WTC11 (cell line): ENCODE results near the gene IMMT. TPM values are rescaled to one million over a fixed set of nuclear protein-coding genes. Genes with fewer than 3 reads are reported as not detected.

Experiments used
- ATAC-seq: fragments of 200-7000 bp; cut with Tn5 transposase; 2 replicates; pipeline ENCODE4 v1.10.0; 2021; ENCODE audit warnings: mild to moderate bottlenecking, moderate library complexity
- CTCF ChIA-PET: fragments of 300-600 bp; sonication (Branson Sonifier 250); formaldehyde crosslinking; loops from one replicate; lab custom pipeline; 2021; ENCODE audit warnings: antibody characterized with exemption; lab: Charles Lee
- POLR2A ChIA-PET: fragments of 350-600 bp; sonication (Branson Sonifier 250); formaldehyde crosslinking; loops from one replicate; lab custom pipeline; 2021; ENCODE audit warnings: antibody characterized with exemption; lab: Charles Lee
- DNase-seq: peaks from one replicate; pipeline ENCODE4 v3.0.0; 2021; ENCODE audit warnings: low spot score
- H3K27ac Mint-ChIP-seq: 2 replicates; pipeline ENCODE4 v1.8.0; 2021; ENCODE audit warnings: mixed read lengths
- H3K27me3 Mint-ChIP-seq: 2 replicates; pipeline ENCODE4 v1.8.0; 2021; ENCODE audit warnings: low read depth, mild to moderate bottlenecking, moderate library complexity, mixed read lengths
- H3K36me3 Mint-ChIP-seq: 2 replicates; pipeline ENCODE4 v1.8.0; 2021; ENCODE audit warnings: mixed read lengths
- H3K4me1 Mint-ChIP-seq: 2 replicates; pipeline ENCODE4 v1.8.0; 2022; ENCODE audit warnings: mixed read lengths
- H3K4me3 Mint-ChIP-seq: 2 replicates; pipeline ENCODE4 v1.8.0; 2021; ENCODE audit warnings: mild to moderate bottlenecking, moderate library complexity, mixed read lengths
- H3K9me3 Mint-ChIP-seq: 2 replicates; pipeline ENCODE4 v1.8.0; 2021; ENCODE audit warnings: mixed read lengths
- ATF1 ChIP-seq: sonication (generic); formaldehyde crosslinking; IDR thresholded peaks from 2 replicates; pipeline ENCODE4 v1.8.1; 2023; ENCODE audit warnings: mild to moderate bottlenecking, moderate library complexity, missing genetic modification reagents
- ESRRA ChIP-seq: sonication (generic); formaldehyde crosslinking; IDR thresholded peaks from 2 replicates; pipeline ENCODE4 v1.8.1; 2022; ENCODE audit warnings: mild to moderate bottlenecking, missing genetic modification reagents, borderline replicate concordance
- GTF2I ChIP-seq: fragments of 250-450 bp; sonication (Bioruptor Pico); conservative IDR thresholded peaks from 2 replicates; pipeline ENCODE4 v1.4.0; 2021; ENCODE audit warnings: mild to moderate bottlenecking
- JAZF1 ChIP-seq: fragments of 250-450 bp; sonication (Bioruptor Pico); IDR thresholded peaks from 2 replicates; pipeline ENCODE4 v1.9.0; 2021; ENCODE audit warnings: moderate library complexity, mild to moderate bottlenecking, inconsistent platforms
- JUN ChIP-seq: sonication (generic); formaldehyde crosslinking; IDR thresholded peaks from 2 replicates; pipeline ENCODE4 v1.8.0; 2023; ENCODE audit warnings: mild to moderate bottlenecking, missing genetic modification reagents
- KAT7 ChIP-seq: sonication (generic); formaldehyde crosslinking; IDR thresholded peaks from 2 replicates; pipeline ENCODE4 v1.8.1; 2023; ENCODE audit warnings: missing genetic modification reagents, mild to moderate bottlenecking, borderline replicate concordance
- NR1H2 ChIP-seq: sonication (generic); formaldehyde crosslinking; IDR thresholded peaks from 2 replicates; pipeline ENCODE4 v1.9.0; 2021; ENCODE audit warnings: mild to moderate bottlenecking, moderate library complexity, missing genetic modification reagents
- TEAD1 ChIP-seq: sonication (generic); formaldehyde crosslinking; IDR thresholded peaks from 2 replicates; pipeline ENCODE4 v1.8.0; 2022; ENCODE audit warnings: mild to moderate bottlenecking, missing genetic modification reagents
- TEAD4 ChIP-seq: sonication (generic); formaldehyde crosslinking; IDR thresholded peaks from 2 replicates; pipeline ENCODE4 v1.8.0; 2022; ENCODE audit warnings: mild to moderate bottlenecking, missing genetic modification reagents
- ZNF121 ChIP-seq: sonication (generic); formaldehyde crosslinking; IDR thresholded peaks from 2 replicates; pipeline ENCODE4 v1.8.0; 2023; ENCODE audit warnings: missing genetic modification reagents
- ZNF138 ChIP-seq: sonication (generic); formaldehyde crosslinking; conservative IDR thresholded peaks from 2 replicates; pipeline ENCODE4 v1.8.1; 2022; ENCODE audit warnings: mild to moderate bottlenecking, moderate library complexity, missing genetic modification reagents
- ZNF263 ChIP-seq: sonication (generic); formaldehyde crosslinking; IDR thresholded peaks from 2 replicates; pipeline ENCODE4 v1.8.1; 2022; ENCODE audit warnings: low read depth, mild to moderate bottlenecking, moderate library complexity, missing genetic modification reagents
- ZNF317 ChIP-seq: sonication (generic); formaldehyde crosslinking; IDR thresholded peaks from 2 replicates; pipeline ENCODE4 v1.8.1; 2023; ENCODE audit warnings: low read depth, mild to moderate bottlenecking, moderate library complexity, missing genetic modification reagents, borderline replicate concordance
- ZNF416 ChIP-seq: fragments of 250-450 bp; sonication (Bioruptor Pico); IDR thresholded peaks from 2 replicates; pipeline ENCODE4 v1.9.0; 2021; ENCODE audit warnings: mild to moderate bottlenecking, inconsistent platforms
- ZNF671 ChIP-seq: fragments of 250-450 bp; sonication (Bioruptor Pico); IDR thresholded peaks from 2 replicates; pipeline ENCODE4 v1.8.0; 2021; ENCODE audit warnings: mild to moderate bottlenecking
- total RNA-seq: library from RNA; stranded (reverse); gene quantifications from 3 replicates; pipeline ENCODE4 v1.2.3, GENCODE V29; 2021
- TF ChIP-seq, protein P1 (sequence below): fragments of 250-450 bp; sonication (Bioruptor Pico); conservative IDR thresholded peaks from 2 replicates; pipeline ENCODE4 v1.9.0; 2021; ENCODE audit warnings: mild to moderate bottlenecking
- TF ChIP-seq, protein P2 (sequence below): sonication (generic); formaldehyde crosslinking; IDR thresholded peaks from 2 replicates; pipeline ENCODE4 v1.8.0; 2022; ENCODE audit warnings: mild to moderate bottlenecking, missing genetic modification reagents
- TF ChIP-seq, protein P3 (sequence below): sonication (generic); formaldehyde crosslinking; conservative IDR thresholded peaks from 2 replicates; pipeline ENCODE4 v1.8.1; 2023; ENCODE audit warnings: mild to moderate bottlenecking, low read depth, missing genetic modification reagents, moderate library complexity
- TF ChIP-seq, protein P4 (sequence below): fragments of 250-450 bp; sonication (Bioruptor Pico); IDR thresholded peaks from 2 replicates; pipeline ENCODE4 v1.9.0; 2021; ENCODE audit warnings: mild to moderate bottlenecking
- TF ChIP-seq, protein P5 (sequence below): sonication (generic); formaldehyde crosslinking; IDR thresholded peaks from 2 replicates; pipeline ENCODE4 v1.8.1; 2023; ENCODE audit warnings: mild to moderate bottlenecking, missing genetic modification reagents, borderline replicate concordance

IMMT gene
- total RNA-seq, 1 experiment from 2014 or later, result 102 TPM

DNA sequence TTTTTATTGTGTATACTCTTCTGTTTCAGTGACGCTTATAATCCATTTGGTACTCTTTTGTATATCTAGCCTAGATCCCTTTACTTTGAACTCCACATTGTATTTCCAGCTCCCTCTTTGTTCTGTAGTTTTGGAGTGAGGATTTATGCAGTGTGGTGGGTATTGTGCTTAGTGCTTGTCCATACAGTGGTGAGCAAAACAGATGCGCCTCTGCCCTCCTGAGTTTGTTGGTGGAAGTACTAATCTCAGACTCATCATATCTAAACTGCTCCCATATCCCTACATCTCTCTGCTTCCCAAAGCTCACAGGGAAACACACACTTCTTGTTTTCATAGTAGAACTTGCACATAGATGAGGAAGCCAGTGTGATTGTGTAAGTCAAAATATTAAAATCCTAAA, 77.1 kb downstream of the IMMT start:
- peak overlapping the region; percentile 46; the same call in 1 of the 2 replicates for H3K27ac Mint-ChIP-seq
- TF ChIP-seq ZNF263 (CRISPR knock-in tag) (no peak), ZNF121 (CRISPR knock-in tag) (no peak), ZNF671 (no peak), GTF2I (CRISPR knock-in tag) (no peak), ZNF138 (CRISPR knock-in tag) (no peak), ESRRA (CRISPR knock-in tag) (no peak), ZNF317 (CRISPR knock-in tag) (no peak), TEAD4 (CRISPR knock-in tag) (no peak), TEAD1 (no peak), NR1H2 (CRISPR knock-in tag) (no peak), JUN (CRISPR knock-in tag) (no peak), JAZF1 (no peak), ATF1 (CRISPR knock-in tag) (no peak), ZNF416 (no peak), KAT7 (CRISPR knock-in tag) (no peak)
- TF ChIP-seq, protein P1, sequence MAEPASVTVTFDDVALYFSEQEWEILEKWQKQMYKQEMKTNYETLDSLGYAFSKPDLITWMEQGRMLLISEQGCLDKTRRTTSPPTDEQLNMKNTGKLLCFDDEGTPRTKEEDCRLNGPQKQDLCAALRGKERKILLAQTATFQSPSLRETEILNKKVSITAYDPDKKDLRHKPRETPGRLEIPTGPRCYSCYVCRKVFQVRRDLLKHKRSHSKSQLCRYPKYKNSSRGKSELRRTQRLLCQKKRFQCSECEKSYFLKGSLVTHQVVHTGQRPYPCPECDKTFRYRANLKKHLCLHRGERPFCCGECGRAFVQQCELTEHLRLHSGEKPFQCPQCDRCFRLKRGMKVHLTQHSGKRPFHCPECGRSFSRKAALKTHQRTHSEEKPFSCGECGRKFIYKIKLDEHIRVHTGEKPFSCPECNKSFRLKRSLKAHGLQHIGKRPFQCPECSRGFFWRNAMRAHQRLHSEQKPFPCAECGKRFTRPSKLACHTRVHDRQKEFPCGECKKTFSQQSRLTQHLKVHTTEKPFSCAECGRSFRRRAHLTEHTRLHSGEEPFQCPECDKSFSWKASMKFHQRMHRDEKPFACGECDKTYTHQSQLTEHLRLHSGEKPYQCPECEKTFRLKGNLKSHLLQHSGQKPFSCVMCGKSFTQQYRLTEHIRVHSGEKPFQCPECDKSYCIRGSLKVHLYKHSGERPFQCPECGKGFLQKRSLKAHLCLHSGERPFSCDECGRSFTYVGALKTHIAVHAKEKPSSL, result no peak
- TF ChIP-seq, protein P2, sequence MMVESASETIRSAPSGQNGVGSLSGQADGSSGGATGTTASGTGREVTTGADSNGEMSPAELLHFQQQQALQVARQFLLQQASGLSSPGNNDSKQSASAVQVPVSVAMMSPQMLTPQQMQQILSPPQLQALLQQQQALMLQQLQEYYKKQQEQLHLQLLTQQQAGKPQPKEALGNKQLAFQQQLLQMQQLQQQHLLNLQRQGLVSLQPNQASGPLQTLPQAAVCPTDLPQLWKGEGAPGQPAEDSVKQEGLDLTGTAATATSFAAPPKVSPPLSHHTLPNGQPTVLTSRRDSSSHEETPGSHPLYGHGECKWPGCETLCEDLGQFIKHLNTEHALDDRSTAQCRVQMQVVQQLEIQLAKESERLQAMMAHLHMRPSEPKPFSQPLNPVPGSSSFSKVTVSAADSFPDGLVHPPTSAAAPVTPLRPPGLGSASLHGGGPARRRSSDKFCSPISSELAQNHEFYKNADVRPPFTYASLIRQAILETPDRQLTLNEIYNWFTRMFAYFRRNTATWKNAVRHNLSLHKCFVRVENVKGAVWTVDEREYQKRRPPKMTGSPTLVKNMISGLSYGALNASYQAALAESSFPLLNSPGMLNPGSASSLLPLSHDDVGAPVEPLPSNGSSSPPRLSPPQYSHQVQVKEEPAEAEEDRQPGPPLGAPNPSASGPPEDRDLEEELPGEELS (CRISPR knock-in tag), result no peak
- TF ChIP-seq, protein P3, sequence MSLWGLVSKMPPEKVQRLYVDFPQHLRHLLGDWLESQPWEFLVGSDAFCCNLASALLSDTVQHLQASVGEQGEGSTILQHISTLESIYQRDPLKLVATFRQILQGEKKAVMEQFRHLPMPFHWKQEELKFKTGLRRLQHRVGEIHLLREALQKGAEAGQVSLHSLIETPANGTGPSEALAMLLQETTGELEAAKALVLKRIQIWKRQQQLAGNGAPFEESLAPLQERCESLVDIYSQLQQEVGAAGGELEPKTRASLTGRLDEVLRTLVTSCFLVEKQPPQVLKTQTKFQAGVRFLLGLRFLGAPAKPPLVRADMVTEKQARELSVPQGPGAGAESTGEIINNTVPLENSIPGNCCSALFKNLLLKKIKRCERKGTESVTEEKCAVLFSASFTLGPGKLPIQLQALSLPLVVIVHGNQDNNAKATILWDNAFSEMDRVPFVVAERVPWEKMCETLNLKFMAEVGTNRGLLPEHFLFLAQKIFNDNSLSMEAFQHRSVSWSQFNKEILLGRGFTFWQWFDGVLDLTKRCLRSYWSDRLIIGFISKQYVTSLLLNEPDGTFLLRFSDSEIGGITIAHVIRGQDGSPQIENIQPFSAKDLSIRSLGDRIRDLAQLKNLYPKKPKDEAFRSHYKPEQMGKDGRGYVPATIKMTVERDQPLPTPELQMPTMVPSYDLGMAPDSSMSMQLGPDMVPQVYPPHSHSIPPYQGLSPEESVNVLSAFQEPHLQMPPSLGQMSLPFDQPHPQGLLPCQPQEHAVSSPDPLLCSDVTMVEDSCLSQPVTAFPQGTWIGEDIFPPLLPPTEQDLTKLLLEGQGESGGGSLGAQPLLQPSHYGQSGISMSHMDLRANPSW (CRISPR knock-in tag), result no peak
- TF ChIP-seq, protein P4, sequence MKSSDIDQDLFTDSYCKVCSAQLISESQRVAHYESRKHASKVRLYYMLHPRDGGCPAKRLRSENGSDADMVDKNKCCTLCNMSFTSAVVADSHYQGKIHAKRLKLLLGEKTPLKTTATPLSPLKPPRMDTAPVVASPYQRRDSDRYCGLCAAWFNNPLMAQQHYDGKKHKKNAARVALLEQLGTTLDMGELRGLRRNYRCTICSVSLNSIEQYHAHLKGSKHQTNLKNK (CRISPR knock-in tag), result no peak
- TF ChIP-seq, protein P5, sequence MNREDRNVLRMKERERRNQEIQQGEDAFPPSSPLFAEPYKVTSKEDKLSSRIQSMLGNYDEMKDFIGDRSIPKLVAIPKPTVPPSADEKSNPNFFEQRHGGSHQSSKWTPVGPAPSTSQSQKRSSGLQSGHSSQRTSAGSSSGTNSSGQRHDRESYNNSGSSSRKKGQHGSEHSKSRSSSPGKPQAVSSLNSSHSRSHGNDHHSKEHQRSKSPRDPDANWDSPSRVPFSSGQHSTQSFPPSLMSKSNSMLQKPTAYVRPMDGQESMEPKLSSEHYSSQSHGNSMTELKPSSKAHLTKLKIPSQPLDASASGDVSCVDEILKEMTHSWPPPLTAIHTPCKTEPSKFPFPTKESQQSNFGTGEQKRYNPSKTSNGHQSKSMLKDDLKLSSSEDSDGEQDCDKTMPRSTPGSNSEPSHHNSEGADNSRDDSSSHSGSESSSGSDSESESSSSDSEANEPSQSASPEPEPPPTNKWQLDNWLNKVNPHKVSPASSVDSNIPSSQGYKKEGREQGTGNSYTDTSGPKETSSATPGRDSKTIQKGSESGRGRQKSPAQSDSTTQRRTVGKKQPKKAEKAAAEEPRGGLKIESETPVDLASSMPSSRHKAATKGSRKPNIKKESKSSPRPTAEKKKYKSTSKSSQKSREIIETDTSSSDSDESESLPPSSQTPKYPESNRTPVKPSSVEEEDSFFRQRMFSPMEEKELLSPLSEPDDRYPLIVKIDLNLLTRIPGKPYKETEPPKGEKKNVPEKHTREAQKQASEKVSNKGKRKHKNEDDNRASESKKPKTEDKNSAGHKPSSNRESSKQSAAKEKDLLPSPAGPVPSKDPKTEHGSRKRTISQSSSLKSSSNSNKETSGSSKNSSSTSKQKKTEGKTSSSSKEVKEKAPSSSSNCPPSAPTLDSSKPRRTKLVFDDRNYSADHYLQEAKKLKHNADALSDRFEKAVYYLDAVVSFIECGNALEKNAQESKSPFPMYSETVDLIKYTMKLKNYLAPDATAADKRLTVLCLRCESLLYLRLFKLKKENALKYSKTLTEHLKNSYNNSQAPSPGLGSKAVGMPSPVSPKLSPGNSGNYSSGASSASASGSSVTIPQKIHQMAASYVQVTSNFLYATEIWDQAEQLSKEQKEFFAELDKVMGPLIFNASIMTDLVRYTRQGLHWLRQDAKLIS (CRISPR knock-in tag), result no peak
- TF ChIP-seq, all 79 proteins: peak for 0
- H3K4me3 Mint-ChIP-seq, result no peak overlapping the region
- ATAC-seq (no peak), DNase-seq (no peak)
- H3K9me3 Mint-ChIP-seq, result no peaks in the 10 kb centered on the region
- H3K4me1 Mint-ChIP-seq, result peaks cover 10% of the 10 kb centered on the region
- ChIA-PET CTCF (interaction anchor here (1.4 kb wide), 1 partner anchor 38 kb away, joined by 3 read pairs; no protein-coding TSS in a partner anchor), POLR2A (no interaction called here)
- peaks cover 87% of the 10 kb centered on the region for H3K36me3 Mint-ChIP-seq
- H3K27me3 Mint-ChIP-seq, result no peaks in the 10 kb centered on the region
